Central memory CD8-positive, alpha-beta T cell (primary cell): Measurements from ENCODE around the gene COL17A1.

Experiments used
- ATAC-seq: fragments of 150-1000 bp; cut with Tn5 transposase; replicated peaks from 2 replicates; pipeline ENCODE4 v1.10.0; 2022; ENCODE audit warnings: mild to moderate bottlenecking, moderate FRiP score, moderate number of reproducible peaks; ENCODE audit not compliant: poor library complexity, severe bottlenecking; ENCODE audit errors: extremely low read depth
- DNase-seq, 2 donors: peaks; one replicate each; pipeline ENCODE4 v3.0.0; 2021; ENCODE audit warnings: low spot score in 2 of 2
- H3K27ac Mint-ChIP-seq: one replicate; pipeline ENCODE4 v1.8.0; 2022; ENCODE audit warnings: low read depth, mild to moderate bottlenecking, moderate library complexity, mixed read lengths
- H3K27me3 Mint-ChIP-seq: one replicate; pipeline ENCODE4 v1.8.0; 2022; ENCODE audit warnings: mixed read lengths
- H3K36me3 Mint-ChIP-seq: one replicate; pipeline ENCODE4 v1.8.0; 2022; ENCODE audit warnings: mild to moderate bottlenecking, moderate library complexity, mixed read lengths; ENCODE audit not compliant: insufficient read depth
- H3K4me1 Mint-ChIP-seq: one replicate; pipeline ENCODE4 v1.8.0; 2022; ENCODE audit warnings: mixed read lengths
- H3K4me3 Mint-ChIP-seq: one replicate; pipeline ENCODE4 v1.8.0; 2022; ENCODE audit warnings: mild to moderate bottlenecking, moderate library complexity, mixed read lengths
- H3K9me3 Mint-ChIP-seq: one replicate; pipeline ENCODE4 v1.8.0; 2022; ENCODE audit warnings: mixed read lengths

Gene COL17A1

GRCh38 chr10:104085801-104086400 lies at the start of gene COL17A1:
Gene COL17A1, minus strand, starts transcription at chr10:104085880. Its CDS starts 5,207 bp downstream, at chr10:104080673.
- DNase-seq, result no peak
- no peaks in the 10 kb centered on the region for H3K27me3 Mint-ChIP-seq
- no peaks in the 10 kb centered on the region for H3K4me1 Mint-ChIP-seq
- no peak within 1 kb of the TSS for H3K4me3 Mint-ChIP-seq
- no peaks in the 10 kb centered on the region for H3K9me3 Mint-ChIP-seq
- no peak within 1 kb of the TSS for H3K27ac Mint-ChIP-seq
- no peak for ATAC-seq
- H3K36me3 Mint-ChIP-seq, result no peaks in the 10 kb centered on the region

DNA sequence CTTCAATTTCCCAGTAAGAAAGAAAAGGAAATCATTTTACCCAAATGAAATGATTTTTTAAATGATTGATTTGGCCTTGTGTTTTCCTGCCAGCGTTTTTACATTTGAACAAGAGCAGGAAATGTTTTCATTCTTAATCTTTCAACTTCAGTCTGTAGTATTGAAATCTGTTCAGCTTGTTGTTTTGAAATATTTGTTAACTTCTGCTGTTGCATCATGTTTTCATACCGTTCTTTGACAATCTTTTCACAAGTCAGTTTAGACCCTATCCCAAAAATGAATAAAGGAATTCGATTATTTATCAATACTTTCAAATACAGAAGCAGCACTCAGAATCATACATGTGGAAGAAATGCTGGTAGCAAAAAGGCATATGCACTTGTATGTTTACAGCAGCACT lies 44.4 kb upstream of the COL17A1 start:
- no peak overlapping the region for H3K4me3 Mint-ChIP-seq
- DNase-seq (no peak), ATAC-seq (no peak)
- no peak overlapping the region for H3K27ac Mint-ChIP-seq
- H3K27me3 Mint-ChIP-seq, result peaks cover 30% of the 10 kb centered on the region
- no peaks in the 10 kb centered on the region for H3K4me1 Mint-ChIP-seq
- no peaks in the 10 kb centered on the region for H3K9me3 Mint-ChIP-seq
- peaks cover 12% of the 10 kb centered on the region for H3K36me3 Mint-ChIP-seq

- ATAC-seq (no peak), DNase-seq (no peak)
- Mint-ChIP-seq H3K27me3 (peaks cover 11% of the 10 kb centered on the region), H3K4me1 (peaks cover 5% of the 10 kb centered on the region), H3K9me3 (no peaks in the 10 kb centered on the region), H3K4me3 (no peak overlapping the region), H3K27ac (no peak overlapping the region), H3K36me3 (peaks cover 13% of the 10 kb centered on the region)
Observed at GRCh38 chr10:104128214-104128613, 42.5 kb upstream of the COL17A1 start.

GRCh38 chr10:104127411-104127810 lies 41.7 kb upstream of the COL17A1 start:
- H3K27ac Mint-ChIP-seq, result no peak overlapping the region
- peaks cover 13% of the 10 kb centered on the region for H3K36me3 Mint-ChIP-seq
- H3K27me3 Mint-ChIP-seq, result peaks cover 3% of the 10 kb centered on the region
- H3K4me1 Mint-ChIP-seq, result peaks cover 13% of the 10 kb centered on the region
- no peak overlapping the region for H3K4me3 Mint-ChIP-seq
- no peaks in the 10 kb centered on the region for H3K9me3 Mint-ChIP-seq
- no peak for DNase-seq
- no peak for ATAC-seq

DNA sequence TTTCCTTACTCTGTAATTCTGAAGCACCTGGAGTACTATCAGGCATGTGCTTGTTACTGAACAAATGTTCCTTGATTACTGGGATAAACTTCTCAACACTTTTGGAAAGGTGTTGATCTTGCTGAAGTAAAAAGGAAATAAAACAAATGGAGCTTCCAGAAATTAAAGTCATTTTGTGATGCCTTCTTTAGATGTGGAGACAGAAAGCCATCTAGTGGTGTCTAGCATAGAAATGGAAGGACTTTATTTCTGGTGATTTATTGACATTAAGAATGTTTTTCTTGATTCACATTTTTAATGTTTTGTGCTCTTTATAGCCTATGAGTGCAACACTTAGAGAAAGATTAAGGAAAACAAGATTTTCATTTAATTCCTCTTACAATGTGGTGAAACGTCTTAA lies 37.7 kb upstream of the COL17A1 start:
- Mint-ChIP-seq H3K4me3 (peak overlapping the region; percentile 89), H3K27me3 (no peaks in the 10 kb centered on the region), H3K9me3 (no peaks in the 10 kb centered on the region), H3K36me3 (peaks cover 33% of the 10 kb centered on the region), H3K4me1 (peaks cover 21% of the 10 kb centered on the region), H3K27ac (no peak overlapping the region)
- ATAC-seq, result no peak
- DNase-seq, result no peak

- Mint-ChIP-seq H3K4me3 (peak overlapping the region; percentile 89), H3K9me3 (no peaks in the 10 kb centered on the region), H3K4me1 (peaks cover 21% of the 10 kb centered on the region), H3K27ac (peak overlapping the region; percentile 99), H3K27me3 (peaks cover 3% of the 10 kb centered on the region), H3K36me3 (peaks cover 33% of the 10 kb centered on the region)
- no peak for DNase-seq
- no peak for ATAC-seq
Observed at GRCh38 chr10:104122225-104123107, 36.8 kb upstream of the COL17A1 start.

- peak within 1 kb of the TSS; percentile 89 for H3K4me3 Mint-ChIP-seq
- H3K9me3 Mint-ChIP-seq, result no peaks in the 10 kb centered on the region
- peaks cover 11% of the 10 kb centered on the region for H3K27me3 Mint-ChIP-seq
- H3K27ac Mint-ChIP-seq, result peak within 1 kb of the TSS; percentile 99
- ATAC-seq, result peak; percentile 84
- peaks cover 29% of the 10 kb centered on the region for H3K36me3 Mint-ChIP-seq
- H3K4me1 Mint-ChIP-seq, result peaks cover 21% of the 10 kb centered on the region
- DNase-seq, result peak; percentile 95 to 99
Observed at GRCh38 chr10:104121485-104122224, 36.0 kb upstream of the COL17A1 start, which contains the start of gene SFR1. Gene SFR1, plus strand, starts transcription at chr10:104122171. Its CDS starts 13 bp downstream, at chr10:104122184.

- Mint-ChIP-seq H3K4me1 (peaks cover 21% of the 10 kb centered on the region), H3K9me3 (no peaks in the 10 kb centered on the region), H3K27ac (peak overlapping the region; percentile 99), H3K36me3 (peaks cover 23% of the 10 kb centered on the region), H3K4me3 (peak overlapping the region; percentile 89), H3K27me3 (peaks cover 11% of the 10 kb centered on the region)
- DNase-seq (peak; percentile 75 to 91), ATAC-seq (peak; percentile 66)
Observed at GRCh38 chr10:104120903-104121484, 35.3 kb upstream of the COL17A1 start.

DNA sequence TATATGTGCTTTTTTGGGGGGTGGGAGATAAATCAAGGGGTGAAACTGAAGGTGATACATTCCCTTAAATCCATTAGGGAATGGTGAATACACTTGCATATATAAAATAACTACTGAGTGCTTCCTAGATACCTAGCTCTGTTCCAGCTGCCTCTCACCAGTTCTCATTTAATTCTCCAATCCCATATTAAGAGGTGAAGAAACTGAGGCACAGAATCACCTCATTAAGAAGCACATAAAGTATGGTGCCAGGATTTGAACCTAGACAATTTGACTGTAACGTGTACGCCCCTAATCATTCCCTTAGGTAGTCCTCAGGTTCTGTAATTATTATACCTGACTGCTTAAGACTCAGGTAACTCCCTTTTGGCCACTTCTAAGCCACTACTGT lies 34.8 kb upstream of the COL17A1 start:
- H3K36me3 Mint-ChIP-seq, result peaks cover 23% of the 10 kb centered on the region
- peak overlapping the region; percentile 99 for H3K27ac Mint-ChIP-seq
- H3K27me3 Mint-ChIP-seq, result peaks cover 11% of the 10 kb centered on the region
- no peaks in the 10 kb centered on the region for H3K9me3 Mint-ChIP-seq
- H3K4me1 Mint-ChIP-seq, result peaks cover 21% of the 10 kb centered on the region
- DNase-seq (no peak), ATAC-seq (no peak)
- H3K4me3 Mint-ChIP-seq, result peak overlapping the region; percentile 89

- ATAC-seq, result no peak
- peaks cover 21% of the 10 kb centered on the region for H3K36me3 Mint-ChIP-seq
- no peaks in the 10 kb centered on the region for H3K9me3 Mint-ChIP-seq
- peaks cover 11% of the 10 kb centered on the region for H3K27me3 Mint-ChIP-seq
- no peak overlapping the region for H3K4me3 Mint-ChIP-seq
- peaks cover 21% of the 10 kb centered on the region for H3K4me1 Mint-ChIP-seq
- no peak for DNase-seq
- H3K27ac Mint-ChIP-seq, result peak overlapping the region; percentile 99
Observed at GRCh38 chr10:104119996-104120395, 34.3 kb upstream of the COL17A1 start.

GRCh38 chr10:104117839-104118323 lies 32.2 kb upstream of the COL17A1 start:
- Mint-ChIP-seq H3K9me3 (no peaks in the 10 kb centered on the region), H3K4me1 (peaks cover 13% of the 10 kb centered on the region), H3K27ac (no peak overlapping the region), H3K4me3 (no peak overlapping the region), H3K36me3 (peaks cover 20% of the 10 kb centered on the region), H3K27me3 (peaks cover 19% of the 10 kb centered on the region)
- no peak for ATAC-seq
- no peak for DNase-seq

DNA sequence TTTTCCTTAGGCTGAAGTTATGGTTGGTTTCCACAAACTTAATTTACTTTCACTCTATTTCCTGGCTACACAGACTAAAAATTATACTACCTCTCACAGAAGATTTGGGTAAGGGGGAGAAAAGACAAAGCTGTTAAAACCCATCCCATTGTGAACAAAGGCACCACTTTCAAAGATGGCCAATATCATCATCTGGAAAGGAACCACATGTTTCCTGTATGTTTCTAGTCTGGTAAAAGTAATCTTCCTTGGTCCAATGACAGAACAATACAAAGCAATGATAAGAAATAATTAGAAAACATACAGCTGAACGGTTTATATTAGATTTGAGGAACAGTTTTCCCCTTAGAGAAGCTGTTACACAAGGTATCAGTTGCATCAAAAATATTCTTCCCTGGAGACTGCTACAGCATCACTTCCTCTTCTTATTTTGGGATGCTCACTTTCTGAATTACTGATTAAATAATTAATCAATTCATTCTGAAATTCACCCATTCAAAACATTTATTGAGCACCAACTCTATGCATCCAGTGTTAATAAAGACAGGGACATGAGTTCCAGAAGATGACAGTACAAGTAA lies 27.8 kb upstream of the COL17A1 start:
- Mint-ChIP-seq H3K27me3 (peaks cover 37% of the 10 kb centered on the region), H3K4me1 (no peaks in the 10 kb centered on the region), H3K4me3 (no peak overlapping the region), H3K27ac (no peak overlapping the region), H3K36me3 (no peaks in the 10 kb centered on the region), H3K9me3 (no peaks in the 10 kb centered on the region)
- ATAC-seq (no peak), DNase-seq (no peak)
